ENCODE measurements around the gene ATP1B2. TPM values are rescaled to one million over a fixed set of nuclear protein-coding genes. Genes with fewer than 3 reads are reported as not detected.
A peak's percentile ranks its signal among the peaks of the same experiment; 100 is the strongest.
"Not testable (repeated sequence)": the region's sequence is repeated elsewhere in the genome, so short reads cannot be mapped to it uniquely, and the experiment has no call there.

ATP1B2 gene
- total RNA-seq, 4 donors from 2014 or later: 0.10 to 0.81 (median 0.21) TPM

GRCh38 chr17:7632492-7632894 lies 18.2 kb upstream of the ATP1B2 start:
- H3K9me3 ChIP-seq: no peaks in the 10 kb centered on the region
- H3K27ac ChIP-seq: peak overlapping the region in 1 of 4 donors; percentile 22
- no peaks in the 10 kb centered on the region for H3K27me3 ChIP-seq
- in situ Hi-C loops (cut with MboI; ENCODE audit: low sequenced_read_pairs in 4 of 4) (no loop called here), intact Hi-C loops (cut with DNase I; ENCODE audit: low total_unique reads) (loop anchor here (1.0 kb wide), 1 partner anchor 56 kb away; the partner anchor contains the start of gene WRAP53)
- peaks cover 0 to 2% of the 10 kb centered on the region in 2 donors for H3K4me1 ChIP-seq
- no peak overlapping the region for H3K4me3 ChIP-seq
- peak in 1 of 2 donors; percentile 35 for DNase-seq
- TF ChIP-seq POLR2A (IDR thresholded peaks at IDR 0.05) (no peak), CTCF (IDR thresholded peaks at IDR 0.05 in 4 of 5, conservative IDR thresholded peaks at IDR 0.05 in 1 of 5) (peak in 4 of 5 experiments; percentile 54 to 64 (median 56))
- no peaks in the 10 kb centered on the region for H3K36me3 ChIP-seq
- no peak for ATAC-seq

GRCh38 chr17:7633093-7633492 lies 17.6 kb upstream of the ATP1B2 start:
- in situ Hi-C loops (cut with MboI; ENCODE audit: low sequenced_read_pairs in 4 of 4): no loop called here
- intact Hi-C loops (cut with DNase I; ENCODE audit: low total_unique reads): no loop called here
- no peak for ATAC-seq

GRCh38 chr17:7634384-7634783 lies 16.3 kb upstream of the ATP1B2 start:
- DNase-seq (no peak), ATAC-seq (no peak)
- no peaks in the 10 kb centered on the region for H3K9me3 ChIP-seq
- intact Hi-C loops (cut with DNase I; ENCODE audit: low total_unique reads) (no loop called here), in situ Hi-C loops (cut with MboI; ENCODE audit: low sequenced_read_pairs in 4 of 4) (no loop called here)
- no peaks in the 10 kb centered on the region for H3K27me3 ChIP-seq
- TF ChIP-seq POLR2A (IDR thresholded peaks at IDR 0.05) (no peak), CTCF (IDR thresholded peaks at IDR 0.05 in 4 of 5, conservative IDR thresholded peaks at IDR 0.05 in 1 of 5) (peak in 4 of 5 experiments; percentile 4 to 32 (median 28))
- peaks cover 0 to 2% of the 10 kb centered on the region in 2 donors for H3K4me1 ChIP-seq
- H3K36me3 ChIP-seq: no peaks in the 10 kb centered on the region
- H3K4me3 ChIP-seq: no peak overlapping the region
- no peak overlapping the region for H3K27ac ChIP-seq

More at GRCh38 chr17:7633093-7633492, 17.6 kb upstream of the ATP1B2 start:
- DNase-seq: no peak
- H3K4me1 ChIP-seq: peaks cover 0 to 2% of the 10 kb centered on the region in 2 donors
- H3K4me3 ChIP-seq: no peak overlapping the region
- no peaks in the 10 kb centered on the region for H3K27me3 ChIP-seq
- TF ChIP-seq POLR2A (IDR thresholded peaks at IDR 0.05): no peak
- no peak for TF ChIP-seq CTCF (IDR thresholded peaks at IDR 0.05 in 4 of 5, conservative IDR thresholded peaks at IDR 0.05 in 1 of 5)
- no peaks in the 10 kb centered on the region for H3K36me3 ChIP-seq
- no peak overlapping the region for H3K27ac ChIP-seq
- H3K9me3 ChIP-seq: no peaks in the 10 kb centered on the region

GRCh38 chr17:7636163-7636562 lies 14.6 kb upstream of the ATP1B2 start:
- no peak overlapping the region for H3K27ac ChIP-seq
- H3K9me3 ChIP-seq: no peaks in the 10 kb centered on the region
- H3K36me3 ChIP-seq: no peaks in the 10 kb centered on the region
- DNase-seq (no peak), ATAC-seq (no peak)
- peaks cover 0 to 2% of the 10 kb centered on the region in 2 donors for H3K4me1 ChIP-seq
- in situ Hi-C loops (cut with MboI; ENCODE audit: low sequenced_read_pairs in 4 of 4): no loop called here
- intact Hi-C loops (cut with DNase I; ENCODE audit: low total_unique reads): no loop called here
- TF ChIP-seq POLR2A (IDR thresholded peaks at IDR 0.05) (no peak), CTCF (IDR thresholded peaks at IDR 0.05 in 4 of 5, conservative IDR thresholded peaks at IDR 0.05 in 1 of 5) (no peak)
- no peaks in the 10 kb centered on the region for H3K27me3 ChIP-seq
- no peak overlapping the region for H3K4me3 ChIP-seq

- DNase-seq (no peak), ATAC-seq (no peak)
- no peak overlapping the region for H3K4me3 ChIP-seq
- TF ChIP-seq POLR2A (IDR thresholded peaks at IDR 0.05) (no peak), CTCF (IDR thresholded peaks at IDR 0.05 in 4 of 5, conservative IDR thresholded peaks at IDR 0.05 in 1 of 5) (no peak)
- no peak overlapping the region for H3K27ac ChIP-seq
- intact Hi-C loops (cut with DNase I; ENCODE audit: low total_unique reads): no loop called here
- no peaks in the 10 kb centered on the region for H3K36me3 ChIP-seq
- no peaks in the 10 kb centered on the region for H3K27me3 ChIP-seq
- no peaks in the 10 kb centered on the region for H3K4me1 ChIP-seq
- no peaks in the 10 kb centered on the region for H3K9me3 ChIP-seq
- in situ Hi-C loops (cut with MboI; ENCODE audit: low sequenced_read_pairs in 4 of 4): no loop called here
Observed at GRCh38 chr17:7640783-7641182, 9.9 kb upstream of the ATP1B2 start.

GRCh38 chr17:7641635-7642034 lies 9.1 kb upstream of the ATP1B2 start:
- DNase-seq; in situ Hi-C loops (cut with MboI; ENCODE audit: low sequenced_read_pairs in 4 of 4); H3K36me3 ChIP-seq; H3K27ac ChIP-seq; intact Hi-C loops (cut with DNase I; ENCODE audit: low total_unique reads); H3K9me3 ChIP-seq; H3K27me3 ChIP-seq; H3K4me1 ChIP-seq; H3K4me3 ChIP-seq; ATAC-seq: not testable (repeated sequence)

All from gastrocnemius medialis (tissue), 4 donors.